ENCODE results near the gene TUBB1.

DNA sequence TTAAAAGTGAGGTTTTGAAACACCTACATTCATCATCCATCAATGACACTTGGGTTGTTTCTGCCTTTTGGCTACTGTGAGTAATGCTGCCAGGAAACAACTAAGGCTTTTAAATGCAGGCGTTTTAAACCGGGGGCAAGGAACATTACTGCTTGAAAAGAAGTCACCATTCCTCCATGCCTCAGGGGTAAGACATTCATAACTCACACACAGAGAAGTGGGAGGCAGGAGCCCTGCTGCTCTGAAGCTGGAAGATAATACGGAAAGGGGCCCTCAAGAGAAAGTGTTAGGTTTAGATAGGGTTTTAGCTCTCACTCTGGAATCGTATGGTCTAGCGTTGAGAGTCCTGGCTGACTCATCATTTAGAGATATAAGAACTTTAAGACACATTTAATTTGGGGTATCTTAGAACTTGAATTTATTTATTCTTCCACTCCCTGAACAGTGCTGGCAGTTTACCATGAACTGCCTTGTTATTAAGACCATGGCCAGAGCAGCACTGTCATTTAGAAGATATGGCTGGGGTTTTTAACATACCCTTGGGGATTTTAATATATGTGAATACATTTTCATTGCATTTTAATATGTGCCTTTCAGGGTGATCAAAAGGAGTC lies 1.8 kb downstream of the TUBB1 start:
- TF ChIP-seq, protein P1, sequence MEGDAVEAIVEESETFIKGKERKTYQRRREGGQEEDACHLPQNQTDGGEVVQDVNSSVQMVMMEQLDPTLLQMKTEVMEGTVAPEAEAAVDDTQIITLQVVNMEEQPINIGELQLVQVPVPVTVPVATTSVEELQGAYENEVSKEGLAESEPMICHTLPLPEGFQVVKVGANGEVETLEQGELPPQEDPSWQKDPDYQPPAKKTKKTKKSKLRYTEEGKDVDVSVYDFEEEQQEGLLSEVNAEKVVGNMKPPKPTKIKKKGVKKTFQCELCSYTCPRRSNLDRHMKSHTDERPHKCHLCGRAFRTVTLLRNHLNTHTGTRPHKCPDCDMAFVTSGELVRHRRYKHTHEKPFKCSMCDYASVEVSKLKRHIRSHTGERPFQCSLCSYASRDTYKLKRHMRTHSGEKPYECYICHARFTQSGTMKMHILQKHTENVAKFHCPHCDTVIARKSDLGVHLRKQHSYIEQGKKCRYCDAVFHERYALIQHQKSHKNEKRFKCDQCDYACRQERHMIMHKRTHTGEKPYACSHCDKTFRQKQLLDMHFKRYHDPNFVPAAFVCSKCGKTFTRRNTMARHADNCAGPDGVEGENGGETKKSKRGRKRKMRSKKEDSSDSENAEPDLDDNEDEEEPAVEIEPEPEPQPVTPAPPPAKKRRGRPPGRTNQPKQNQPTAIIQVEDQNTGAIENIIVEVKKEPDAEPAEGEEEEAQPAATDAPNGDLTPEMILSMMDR (conservative IDR thresholded peaks at IDR 0.05), result no peak
- no peak for TF ChIP-seq EZH2 (IDR thresholded peaks at IDR 0.05; ENCODE audit: low read depth)
